ENCODE data around the gene SH3RF3.

The SH3RF3 gene

GRCh38 chr2:109456776-109457175 is 327.8 kb downstream of the SH3RF3 start:
- DNase-seq (ENCODE audit: low read depth) = no peak
- H3K4me3 ChIP-seq (ENCODE audit: low read depth, low read length) = no peak overlapping the region
- TF ChIP-seq, protein P1, sequence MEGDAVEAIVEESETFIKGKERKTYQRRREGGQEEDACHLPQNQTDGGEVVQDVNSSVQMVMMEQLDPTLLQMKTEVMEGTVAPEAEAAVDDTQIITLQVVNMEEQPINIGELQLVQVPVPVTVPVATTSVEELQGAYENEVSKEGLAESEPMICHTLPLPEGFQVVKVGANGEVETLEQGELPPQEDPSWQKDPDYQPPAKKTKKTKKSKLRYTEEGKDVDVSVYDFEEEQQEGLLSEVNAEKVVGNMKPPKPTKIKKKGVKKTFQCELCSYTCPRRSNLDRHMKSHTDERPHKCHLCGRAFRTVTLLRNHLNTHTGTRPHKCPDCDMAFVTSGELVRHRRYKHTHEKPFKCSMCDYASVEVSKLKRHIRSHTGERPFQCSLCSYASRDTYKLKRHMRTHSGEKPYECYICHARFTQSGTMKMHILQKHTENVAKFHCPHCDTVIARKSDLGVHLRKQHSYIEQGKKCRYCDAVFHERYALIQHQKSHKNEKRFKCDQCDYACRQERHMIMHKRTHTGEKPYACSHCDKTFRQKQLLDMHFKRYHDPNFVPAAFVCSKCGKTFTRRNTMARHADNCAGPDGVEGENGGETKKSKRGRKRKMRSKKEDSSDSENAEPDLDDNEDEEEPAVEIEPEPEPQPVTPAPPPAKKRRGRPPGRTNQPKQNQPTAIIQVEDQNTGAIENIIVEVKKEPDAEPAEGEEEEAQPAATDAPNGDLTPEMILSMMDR (IDR thresholded peaks at IDR 0.05; ENCODE audit: control insufficient read depth, extremely low read depth, insufficient read depth) = no peak

DNA sequence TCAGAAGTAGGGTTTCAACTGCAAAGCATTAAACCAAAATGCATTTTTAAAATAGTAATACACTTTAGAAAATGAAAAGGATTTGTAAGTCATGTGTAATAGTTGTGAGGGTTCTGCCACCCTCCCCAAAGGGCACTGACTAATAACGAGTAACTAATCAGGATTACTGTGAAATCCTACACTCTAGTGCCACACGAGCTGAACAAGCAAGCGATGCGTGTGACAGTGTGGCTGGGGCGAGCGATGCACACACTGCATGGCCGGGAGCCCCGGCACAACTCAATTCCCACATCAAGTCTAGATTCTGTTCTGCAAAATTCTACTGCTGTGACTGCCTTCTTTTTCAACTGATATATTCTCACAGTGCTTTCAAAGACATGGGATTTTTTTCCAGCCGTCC is 328.4 kb downstream of the SH3RF3 start:
- TF ChIP-seq, protein P1 (IDR thresholded peaks at IDR 0.05; ENCODE audit: control insufficient read depth, extremely low read depth, insufficient read depth) = no peak

GRCh38 chr2:109457794-109458193 is 328.8 kb downstream of the SH3RF3 start:
- TF ChIP-seq, protein P1 (IDR thresholded peaks at IDR 0.05; ENCODE audit: control insufficient read depth, extremely low read depth, insufficient read depth) = no peak
- no peak for DNase-seq (ENCODE audit: low read depth)

More for the DNA sequence above, 328.4 kb downstream of the SH3RF3 start:
- H3K4me3 ChIP-seq (ENCODE audit: low read depth, low read length) = no peak overlapping the region
- DNase-seq (ENCODE audit: low read depth) = no peak

DNA sequence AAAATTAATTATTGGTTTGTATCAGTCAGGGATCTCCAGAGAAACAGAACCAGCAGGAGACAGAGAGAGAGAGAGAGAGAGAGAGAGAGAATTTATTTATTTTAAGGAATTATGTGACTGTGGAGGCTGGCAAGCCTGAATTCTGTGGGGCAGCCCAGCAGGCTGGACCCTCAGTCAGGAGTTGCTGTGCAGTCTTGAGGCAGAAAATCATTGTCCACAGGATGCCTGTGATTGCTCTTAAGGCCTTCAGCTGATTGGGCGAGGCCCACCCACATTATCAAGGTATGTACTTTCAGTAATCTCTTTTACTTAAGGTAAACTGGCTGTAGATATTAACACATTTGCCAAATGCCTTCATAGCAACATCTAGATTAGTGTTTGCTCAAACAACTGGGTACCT is 329.5 kb downstream of the SH3RF3 start:
- TF ChIP-seq, protein P1 (IDR thresholded peaks at IDR 0.05; ENCODE audit: control insufficient read depth, extremely low read depth, insufficient read depth) = no peak
- no peak for DNase-seq (ENCODE audit: low read depth)

More at GRCh38 chr2:109457794-109458193, 328.8 kb downstream of the SH3RF3 start:
- H3K4me3 ChIP-seq (ENCODE audit: low read depth, low read length) = no peak overlapping the region

DNA sequence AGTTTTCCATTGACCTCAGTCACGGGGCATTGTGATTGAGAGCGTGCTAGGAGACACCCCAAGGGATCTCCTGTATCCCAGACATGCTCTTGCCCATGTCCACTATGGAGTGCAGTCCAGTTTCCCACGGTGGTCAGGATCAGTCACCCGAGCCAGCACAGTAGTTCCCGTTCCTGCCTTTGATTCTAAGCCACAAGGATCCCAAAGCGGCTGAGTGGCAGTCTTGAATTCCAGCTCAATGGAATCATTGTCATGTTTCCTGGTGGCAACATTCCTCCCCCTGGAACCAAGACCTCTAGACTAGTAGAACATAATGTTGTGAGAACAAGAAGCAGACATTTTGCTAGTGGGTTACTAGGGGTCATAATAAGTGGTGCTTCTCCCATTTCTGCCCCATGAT is 330.5 kb downstream of the SH3RF3 start:
- TF ChIP-seq, protein P1 (IDR thresholded peaks at IDR 0.05; ENCODE audit: control insufficient read depth, extremely low read depth, insufficient read depth) = no peak
- DNase-seq (ENCODE audit: low read depth) = no peak
- H3K4me3 ChIP-seq (ENCODE audit: low read depth, low read length) = no peak overlapping the region

More for the DNA sequence above, 329.5 kb downstream of the SH3RF3 start:
- no peak overlapping the region for H3K4me3 ChIP-seq (ENCODE audit: low read depth, low read length)

DNA sequence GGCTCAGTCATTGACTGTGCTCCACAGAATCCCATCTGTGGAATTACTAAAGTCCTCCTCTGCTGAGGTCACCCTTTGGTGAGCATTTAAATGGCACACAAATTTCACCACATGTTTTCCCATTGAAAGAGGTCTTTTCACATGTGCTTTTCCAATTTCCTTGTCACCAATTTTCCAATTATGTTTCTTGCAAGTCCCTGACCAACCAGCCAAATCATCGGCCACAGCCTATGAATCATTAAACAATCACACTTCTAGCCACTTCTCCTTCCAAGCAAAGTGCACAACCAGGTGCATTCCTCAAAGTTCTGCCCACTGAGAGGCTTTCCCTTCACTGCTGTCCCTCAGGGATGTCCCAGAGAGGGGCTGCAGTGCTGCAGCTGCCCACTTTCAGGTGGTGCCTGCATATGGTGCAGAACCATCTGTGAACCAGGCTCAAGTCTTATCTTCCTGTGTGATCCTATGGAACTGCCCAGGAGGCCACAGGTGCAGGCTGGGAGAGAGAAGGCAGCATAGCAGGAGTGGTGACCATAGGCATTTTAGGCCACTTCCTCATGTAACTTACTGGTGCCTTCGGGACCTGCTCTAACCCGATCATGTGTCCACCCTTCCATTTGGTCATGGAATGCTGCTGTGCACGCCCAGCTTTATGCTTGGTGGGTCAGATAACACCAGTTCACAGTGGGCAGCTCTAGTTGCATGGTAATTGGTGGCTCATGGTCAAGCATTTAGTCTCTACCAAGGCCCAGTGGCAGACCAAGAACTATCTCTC is 331.7 kb downstream of the SH3RF3 start:
- DNase-seq (ENCODE audit: low read depth) = no peak
- H3K4me3 ChIP-seq (ENCODE audit: low read depth, low read length) = no peak overlapping the region
- TF ChIP-seq, protein P1 (IDR thresholded peaks at IDR 0.05; ENCODE audit: control insufficient read depth, extremely low read depth, insufficient read depth) = no peak

- H3K4me3 ChIP-seq (ENCODE audit: low read depth, low read length) = no peak overlapping the region
- no peak for DNase-seq (ENCODE audit: low read depth)
- TF ChIP-seq, protein P1 (IDR thresholded peaks at IDR 0.05; ENCODE audit: control insufficient read depth, extremely low read depth, insufficient read depth) = no peak
Observed at GRCh38 chr2:109463236-109463635, 334.2 kb downstream of the SH3RF3 start.
